ENCODE results near the gene EFTUD2.
"Not testable (repeated sequence)": the region's sequence is repeated elsewhere in the genome, so short reads cannot be mapped to it uniquely, and the experiment has no call there.

Gene EFTUD2

DNA sequence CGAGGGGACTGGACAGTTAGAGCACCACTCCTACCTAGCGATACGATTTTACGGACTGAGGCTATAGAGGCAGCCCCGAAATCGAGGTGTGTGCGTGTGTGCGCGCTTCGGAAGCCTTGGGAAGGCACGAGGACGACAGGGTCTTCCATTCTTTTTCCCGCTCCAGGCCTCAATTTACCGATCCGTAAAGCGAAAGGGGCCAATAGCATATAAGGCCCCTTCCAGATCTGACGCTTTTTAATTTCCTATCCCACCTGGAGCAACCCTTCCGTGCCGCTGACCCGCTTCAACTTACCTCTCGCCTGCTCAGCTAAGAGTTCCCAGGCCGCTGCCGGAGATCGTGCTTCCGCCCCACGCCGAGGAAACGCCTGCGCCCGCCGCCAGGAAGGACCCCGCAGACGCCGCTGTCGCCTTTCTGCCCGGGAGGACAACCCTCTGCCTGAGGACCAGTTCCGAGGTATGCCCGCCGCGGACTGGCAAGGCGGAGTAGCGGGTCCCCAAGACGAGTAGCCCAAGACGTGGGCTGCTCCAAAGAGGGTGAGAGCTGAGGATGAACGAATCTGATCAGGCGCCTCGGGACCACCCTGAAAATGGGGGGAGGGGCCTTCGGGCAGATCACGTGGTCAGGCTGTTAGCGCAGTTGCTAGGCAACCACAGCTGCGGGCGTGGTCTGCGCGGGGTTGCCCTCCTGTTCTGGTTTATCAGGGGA is at the start of gene EFTUD2:
TSS of gene EFTUD2 (minus strand) at position 372 of the 709 bp plus-strand sequence. CDS start 4,924 bp downstream, outside the sequence.
- Histone ChIP-seq H3K9ac (ENCODE audit: low read depth, low read length) (peak within 1 kb of the TSS; percentile 80), H3K36me3 (ENCODE audit: insufficient read depth, low read length) (no peaks in the 10 kb centered on the region; the same call in 1 of the 2 replicates), H3K4me1 (ENCODE audit: insufficient read depth, low read length) (no peaks in the 10 kb centered on the region), H3K9me3 (ENCODE audit: control insufficient read depth, insufficient read depth, low read length) (no peaks in the 10 kb centered on the region)

DNA sequence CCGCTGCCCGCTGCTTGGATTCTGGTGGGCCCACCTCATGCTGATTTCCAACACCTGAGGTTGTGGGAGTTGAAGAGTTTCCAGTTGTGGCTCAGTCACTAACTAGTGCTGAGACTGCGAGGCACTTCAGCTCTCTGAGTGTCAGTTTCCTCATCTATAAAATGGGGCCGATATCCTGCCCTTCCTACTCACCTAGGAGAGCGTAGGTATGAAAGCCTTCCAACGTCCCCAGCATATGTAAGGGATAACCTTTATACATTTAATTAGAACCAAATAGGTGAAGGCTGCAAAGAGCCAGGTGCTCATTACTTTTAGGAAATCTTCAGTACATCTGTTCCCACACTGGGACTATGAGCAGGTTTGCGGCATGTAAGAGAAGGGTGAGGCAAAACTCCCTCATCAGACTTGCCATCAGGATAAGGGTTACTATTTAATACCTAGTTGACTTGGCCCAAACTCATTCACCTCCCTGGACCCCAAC is 49.1 kb upstream of the EFTUD2 start:
- H3K9ac ChIP-seq (ENCODE audit: low read depth, low read length), result peak overlapping the region; percentile 89
- H3K36me3 ChIP-seq (ENCODE audit: insufficient read depth, low read length), result no peaks in the 10 kb centered on the region
- no peaks in the 10 kb centered on the region for H3K4me1 ChIP-seq (ENCODE audit: insufficient read depth, low read length)
- no peaks in the 10 kb centered on the region for H3K9me3 ChIP-seq (ENCODE audit: control insufficient read depth, insufficient read depth, low read length)

GRCh38 chr17:44947461-44948314 is 48.4 kb upstream of the EFTUD2 start, which contains the start of gene KIF18B:
Gene KIF18B, minus strand, starts transcription at chr17:44947773. Its CDS starts 11,429 bp downstream, at chr17:44936344.
- no peaks in the 10 kb centered on the region for H3K36me3 ChIP-seq (ENCODE audit: insufficient read depth, low read length)
- H3K9ac ChIP-seq (ENCODE audit: low read depth, low read length), result peak within 1 kb of the TSS; percentile 89
- no peaks in the 10 kb centered on the region for H3K9me3 ChIP-seq (ENCODE audit: control insufficient read depth, insufficient read depth, low read length)

GRCh38 chr17:44945652-44946051 is 46.4 kb upstream of the EFTUD2 start:
- not testable (repeated sequence) for H3K9me3 ChIP-seq (ENCODE audit: control insufficient read depth, insufficient read depth, low read length); H3K9ac ChIP-seq (ENCODE audit: low read depth, low read length); H3K36me3 ChIP-seq (ENCODE audit: insufficient read depth, low read length)
- H3K4me1 ChIP-seq (ENCODE audit: insufficient read depth, low read length), result peaks cover 11% of the 10 kb centered on the region

More at GRCh38 chr17:44947461-44948314, 48.4 kb upstream of the EFTUD2 start, which contains the start of gene KIF18B:
- no peaks in the 10 kb centered on the region for H3K4me1 ChIP-seq (ENCODE audit: insufficient read depth, low read length)

GRCh38 chr17:44942456-44942855 is 43.2 kb upstream of the EFTUD2 start:
- H3K9me3 ChIP-seq (ENCODE audit: control insufficient read depth, insufficient read depth, low read length), result no peaks in the 10 kb centered on the region
- H3K9ac ChIP-seq (ENCODE audit: low read depth, low read length), result no peak overlapping the region
- H3K36me3 ChIP-seq (ENCODE audit: insufficient read depth, low read length), result no peaks in the 10 kb centered on the region
- H3K4me1 ChIP-seq (ENCODE audit: insufficient read depth, low read length), result peaks cover 14% of the 10 kb centered on the region

DNA sequence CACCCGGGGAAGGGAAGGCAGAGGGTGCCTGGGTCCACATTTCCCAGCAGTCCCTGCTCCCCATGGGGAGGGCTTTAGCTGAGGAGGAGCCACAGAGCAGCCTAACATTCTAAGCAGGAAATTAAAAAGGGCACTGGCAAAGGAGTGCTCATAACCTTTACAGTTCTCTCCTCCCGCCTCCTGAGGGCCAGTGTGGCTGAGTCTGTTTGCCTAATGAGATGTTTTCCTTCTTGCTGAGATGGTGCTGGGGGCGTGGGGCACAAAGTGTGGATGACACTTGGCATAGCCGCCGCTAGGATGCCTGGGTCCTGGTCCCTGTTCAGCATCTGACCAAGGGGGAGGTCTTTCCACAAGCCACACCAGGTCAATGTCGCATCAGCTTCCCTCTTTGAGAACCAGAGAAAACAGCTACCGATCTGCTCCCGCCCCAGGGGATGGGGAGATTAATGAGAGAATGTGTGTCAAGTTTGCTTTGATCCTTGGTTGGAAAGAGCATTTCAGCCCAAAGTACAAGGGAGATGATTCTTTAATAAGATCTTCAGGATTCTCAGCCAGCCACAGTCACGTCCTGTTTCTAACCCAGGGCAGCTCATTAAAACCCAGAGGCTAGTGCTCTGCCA is 42.6 kb upstream of the EFTUD2 start:
- H3K9ac ChIP-seq (ENCODE audit: low read depth, low read length), result no peak overlapping the region
- no peaks in the 10 kb centered on the region for H3K9me3 ChIP-seq (ENCODE audit: control insufficient read depth, insufficient read depth, low read length)
- H3K36me3 ChIP-seq (ENCODE audit: insufficient read depth, low read length), result no peaks in the 10 kb centered on the region
- peaks cover 14% of the 10 kb centered on the region for H3K4me1 ChIP-seq (ENCODE audit: insufficient read depth, low read length)

DNA sequence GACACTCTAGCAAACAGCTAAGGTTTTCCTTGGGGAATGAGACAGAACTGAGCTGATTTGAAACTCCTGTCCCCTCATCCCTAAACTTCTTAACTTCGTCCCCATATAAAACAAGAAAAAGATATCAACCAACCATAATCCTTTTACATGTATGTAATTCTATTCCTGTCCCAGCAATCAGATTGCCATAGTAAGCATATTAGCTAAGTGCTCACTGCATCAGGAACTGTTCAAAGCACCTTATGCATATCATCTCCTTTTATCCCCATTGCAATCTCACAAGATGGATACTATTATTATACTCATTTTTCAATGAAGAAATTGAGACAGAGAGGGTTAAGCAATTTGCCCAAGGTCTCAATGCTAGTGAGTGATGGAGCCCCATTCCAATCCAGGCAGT is 41.5 kb upstream of the EFTUD2 start:
- Histone ChIP-seq H3K36me3 (ENCODE audit: insufficient read depth, low read length) (peaks cover 4% of the 10 kb centered on the region; the same call in 1 of the 2 replicates), H3K9me3 (ENCODE audit: control insufficient read depth, insufficient read depth, low read length) (no peaks in the 10 kb centered on the region), H3K4me1 (ENCODE audit: insufficient read depth, low read length) (peaks cover 14% of the 10 kb centered on the region), H3K9ac (ENCODE audit: low read depth, low read length) (no peak overlapping the region)

- Histone ChIP-seq H3K36me3 (ENCODE audit: insufficient read depth, low read length) (peaks cover 4% of the 10 kb centered on the region; the same call in 1 of the 2 replicates), H3K4me1 (ENCODE audit: insufficient read depth, low read length) (peaks cover 14% of the 10 kb centered on the region), H3K9ac (ENCODE audit: low read depth, low read length) (no peak overlapping the region), H3K9me3 (ENCODE audit: control insufficient read depth, insufficient read depth, low read length) (no peaks in the 10 kb centered on the region)
Measured at GRCh38 chr17:44940317-44940716, 41.1 kb upstream of the EFTUD2 start.

GRCh38 chr17:44935116-44935515 is 35.9 kb upstream of the EFTUD2 start:
- no peak overlapping the region for H3K9ac ChIP-seq (ENCODE audit: low read depth, low read length)
- H3K9me3 ChIP-seq (ENCODE audit: control insufficient read depth, insufficient read depth, low read length), result no peaks in the 10 kb centered on the region
- H3K4me1 ChIP-seq (ENCODE audit: insufficient read depth, low read length), result no peaks in the 10 kb centered on the region
- peaks cover 31% of the 10 kb centered on the region for H3K36me3 ChIP-seq (ENCODE audit: insufficient read depth, low read length)

- no peak overlapping the region for H3K9ac ChIP-seq (ENCODE audit: low read depth, low read length)
- H3K36me3 ChIP-seq (ENCODE audit: insufficient read depth, low read length), result peaks cover 31% of the 10 kb centered on the region
- H3K9me3 ChIP-seq (ENCODE audit: control insufficient read depth, insufficient read depth, low read length), result no peaks in the 10 kb centered on the region
- no peaks in the 10 kb centered on the region for H3K4me1 ChIP-seq (ENCODE audit: insufficient read depth, low read length)
Measured at GRCh38 chr17:44934745-44935105, 35.5 kb upstream of the EFTUD2 start.

DNA sequence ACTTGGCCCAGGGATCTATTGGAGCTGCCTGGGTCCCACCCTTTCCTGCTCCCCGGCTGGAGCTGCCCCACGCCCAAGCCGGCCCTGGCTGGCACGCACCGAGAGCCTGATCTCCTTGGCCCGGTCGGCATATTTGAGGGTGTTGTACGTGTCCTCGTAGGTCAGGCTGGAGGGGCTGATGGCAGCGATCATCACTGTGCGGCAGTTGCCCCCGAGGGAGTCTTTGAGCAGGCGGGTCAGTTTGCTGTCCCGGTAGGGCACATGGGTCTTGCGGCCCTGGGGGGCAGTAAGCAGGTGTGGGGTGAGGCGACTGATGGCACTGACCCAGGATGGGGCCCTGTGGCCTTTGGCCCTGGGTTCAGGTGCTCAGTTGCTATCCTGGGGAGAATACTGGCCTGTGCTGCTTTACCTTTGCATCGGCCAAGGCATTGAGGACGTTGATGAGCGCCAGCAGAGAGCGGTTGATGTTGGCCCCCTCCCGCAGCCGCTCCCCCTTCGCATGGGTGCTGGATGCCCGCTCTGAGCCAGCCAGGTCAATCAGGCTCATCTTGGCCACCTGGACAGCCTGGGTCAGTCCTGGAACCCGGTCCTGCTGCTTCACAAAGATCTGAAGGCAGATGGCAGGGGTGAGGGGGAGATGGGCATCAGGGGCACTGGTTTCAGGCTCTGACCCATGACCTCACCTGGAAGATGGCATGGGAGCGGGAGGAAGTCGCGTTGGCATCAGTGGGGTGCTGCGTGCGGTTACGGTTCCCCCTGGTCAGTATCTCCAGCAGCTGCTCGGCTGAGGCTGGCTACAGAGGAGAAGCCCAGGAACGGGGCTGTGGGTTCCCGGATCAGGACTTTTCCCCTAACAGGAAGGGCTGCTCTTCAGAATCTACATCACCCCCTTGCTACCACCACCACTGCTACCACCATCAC is 34.8 kb upstream of the EFTUD2 start:
- Histone ChIP-seq H3K4me1 (ENCODE audit: insufficient read depth, low read length) (no peaks in the 10 kb centered on the region), H3K36me3 (ENCODE audit: insufficient read depth, low read length) (peaks cover 36% of the 10 kb centered on the region), H3K9ac (ENCODE audit: low read depth, low read length) (no peak overlapping the region), H3K9me3 (ENCODE audit: control insufficient read depth, insufficient read depth, low read length) (no peaks in the 10 kb centered on the region)

- Histone ChIP-seq H3K4me1 (ENCODE audit: insufficient read depth, low read length) (no peaks in the 10 kb centered on the region), H3K9ac (ENCODE audit: low read depth, low read length) (no peak overlapping the region), H3K36me3 (ENCODE audit: insufficient read depth, low read length) (peaks cover 49% of the 10 kb centered on the region), H3K9me3 (ENCODE audit: control insufficient read depth, insufficient read depth, low read length) (no peaks in the 10 kb centered on the region)
Measured at GRCh38 chr17:44932787-44933097, 33.5 kb upstream of the EFTUD2 start.

- Histone ChIP-seq H3K9ac (ENCODE audit: low read depth, low read length) (no peak overlapping the region), H3K4me1 (ENCODE audit: insufficient read depth, low read length) (no peaks in the 10 kb centered on the region), H3K9me3 (ENCODE audit: control insufficient read depth, insufficient read depth, low read length) (no peaks in the 10 kb centered on the region), H3K36me3 (ENCODE audit: insufficient read depth, low read length) (peaks cover 54% of the 10 kb centered on the region)
Measured at GRCh38 chr17:44932096-44932786, 33.0 kb upstream of the EFTUD2 start.

Measured in ES-I3 (cell line).